IMR-90 (cell line): ENCODE data around the gene TSC22D3. TPM values are rescaled to one million over a fixed set of nuclear protein-coding genes. Genes with fewer than 3 reads are reported as not detected.
A peak's percentile ranks its signal among the peaks of the same experiment; 100 is the strongest.

Source experiments
- ATAC-seq: fragments of 200-7000 bp; cut with Tn5 transposase; 2 replicates; pipeline ENCODE4 v1.9.1; 2020; ENCODE audit warnings: low read depth, mild to moderate bottlenecking, moderate library complexity
- BruUV-seq: library from RNA; stranded (reverse); fragments of 400-500 nt; replicated peaks from 2 replicates; lab custom pipeline; 2021; lab: Mats Ljungman, UMichigan
- CTCF ChIA-PET: fragments of 300-600 bp; formaldehyde crosslinking; extraction: SDS; loops from one replicate; lab custom pipeline; 2021; ENCODE audit warnings: antibody characterized with exemption; lab: Yijun Ruan, JAX
- POLR2A ChIA-PET: fragments of 300-600 bp; sonication (Branson Sonifier 250); formaldehyde crosslinking; loops from one replicate; lab custom pipeline; 2022; ENCODE audit warnings: antibody characterized with exemption; ENCODE audit not compliant: unreplicated experiment; lab: Charles Lee
- DNase-seq: peaks from one replicate; pipeline ENCODE4 v3.0.0; 2013
- H2AFZ ChIP-seq: replicated peaks from 2 replicates; pipeline ENCODE3; 2013; ENCODE audit warnings: low read length, mild to moderate bottlenecking; ENCODE audit not compliant: poor library complexity
- H2AK5ac ChIP-seq: 2 replicates; pipeline ENCODE4 v1.6.1; 2013; ENCODE audit warnings: low read depth, low read length, inconsistent platforms
- H2AK9ac ChIP-seq: replicated peaks from 2 replicates; pipeline ENCODE3; 2013; ENCODE audit warnings: mild to moderate bottlenecking, low read depth, low read length, moderate library complexity; ENCODE audit not compliant: poor library complexity
- H2BK120ac ChIP-seq: 2 replicates; pipeline ENCODE4 v1.6.1; 2013; ENCODE audit warnings: low read depth, low read length, inconsistent platforms
- H2BK15ac ChIP-seq: 3 replicates; pipeline ENCODE4 v1.6.1; 2013; ENCODE audit warnings: low read depth, low read length, inconsistent platforms
- H2BK20ac ChIP-seq: 2 replicates; pipeline ENCODE4 v1.6.1; 2013; ENCODE audit warnings: low read depth, mild to moderate bottlenecking, inconsistent platforms, low read length, moderate library complexity
- H2BK5ac ChIP-seq: 2 replicates; pipeline ENCODE4 v1.6.1; 2013; ENCODE audit warnings: mild to moderate bottlenecking, low read depth, low read length, inconsistent platforms; ENCODE audit not compliant: poor library complexity, severe bottlenecking
- H3K14ac ChIP-seq: replicated peaks from 2 replicates; pipeline ENCODE4 v1.6.1; 2013; ENCODE audit warnings: low read depth, low read length, inconsistent platforms
- H3K18ac ChIP-seq: 2 replicates; pipeline ENCODE4 v1.6.1; 2013; ENCODE audit warnings: low read depth, low read length, control low read depth
- H3K23ac ChIP-seq: 2 replicates; pipeline ENCODE4 v1.6.1; 2013; ENCODE audit warnings: low read depth, low read length, inconsistent platforms
- H3K27ac ChIP-seq: 2 replicates; pipeline ENCODE4 v1.5.1; 2013; ENCODE audit warnings: mild to moderate bottlenecking, control low read depth, low read length; ENCODE audit not compliant: insufficient read depth
- H3K27me3 ChIP-seq: 2 replicates; pipeline ENCODE4 v1.6.1; 2013; ENCODE audit warnings: low read length; ENCODE audit not compliant: control insufficient read depth, insufficient read depth
- H3K36me3 ChIP-seq: 2 replicates; pipeline ENCODE4 v1.6.1; 2013; ENCODE audit warnings: low read length, mixed read lengths; ENCODE audit not compliant: control insufficient read depth, insufficient read depth
- H3K4ac ChIP-seq: 2 replicates; pipeline ENCODE4 v1.6.1; 2013; ENCODE audit warnings: low read depth, low read length, inconsistent platforms
- H3K4me1 ChIP-seq: 2 replicates; pipeline ENCODE4 v1.6.1; 2013; ENCODE audit warnings: low read length, mixed read lengths; ENCODE audit not compliant: control insufficient read depth, insufficient read depth
- H3K4me2 ChIP-seq: 2 replicates; pipeline ENCODE4 v1.6.1; 2013; ENCODE audit warnings: low read depth, mild to moderate bottlenecking, control low read depth, low read length, moderate library complexity
- H3K4me3 ChIP-seq: 2 replicates; pipeline ENCODE4 v1.5.1; 2013; ENCODE audit warnings: low read depth, mild to moderate bottlenecking, control low read depth, low read length, moderate library complexity; ENCODE audit not compliant: insufficient read depth
- H3K56ac ChIP-seq: 2 replicates; pipeline ENCODE4 v1.6.1; 2013; ENCODE audit warnings: low read length, inconsistent platforms; ENCODE audit not compliant: insufficient read depth; ENCODE audit errors: extremely low read depth
- H3K79me1 ChIP-seq, 2 experiments: 2 replicates each; pipeline ENCODE4 v1.6.1; 2013; ENCODE audit warnings: low read length in 2 of 2, inconsistent platforms in 1 of 2, low read depth in 1 of 2
- H3K9ac ChIP-seq: 2 replicates; pipeline ENCODE4 v1.6.1; 2013; ENCODE audit warnings: low read depth, low read length, control low read depth
- H3K9me1 ChIP-seq: 2 replicates; pipeline ENCODE4 v1.6.1; 2013; ENCODE audit warnings: low read length, inconsistent platforms; ENCODE audit not compliant: insufficient read depth
- H3K9me3 ChIP-seq: 2 replicates; pipeline ENCODE4 v1.6.1; 2013; ENCODE audit warnings: low read length; ENCODE audit not compliant: control insufficient read depth, insufficient read depth
- H4K20me1 ChIP-seq: 2 replicates; pipeline ENCODE4 v1.6.1; 2013; ENCODE audit warnings: low read length, inconsistent platforms; ENCODE audit not compliant: insufficient read depth
- H4K5ac ChIP-seq: 2 replicates; pipeline ENCODE4 v1.6.1; 2013; ENCODE audit warnings: mild to moderate bottlenecking, low read depth, low read length, control low read depth
- H4K8ac ChIP-seq, 2 experiments: 2 replicates each; pipeline ENCODE4 v1.6.1; 2013; ENCODE audit warnings: low read depth in 2 of 2, low read length in 2 of 2, control low read depth in 1 of 2, inconsistent platforms in 1 of 2
- H4K91ac ChIP-seq: 2 replicates; pipeline ENCODE4 v1.6.1; 2013; ENCODE audit warnings: low read depth, low read length, inconsistent platforms; ENCODE audit not compliant: insufficient read depth
- POLR2A ChIP-seq: IDR thresholded peaks from 2 replicates; pipeline ENCODE4 v1.6.1; 2012; ENCODE audit warnings: mild to moderate bottlenecking, low read depth, low read length
- WGBS, 2 experiments: methylation state at CpG; one replicate each; pipeline versions ENCODE4 v1.1.5 to v1.1.7; 2013; ENCODE audit warnings: missing lambda C conversion rate in 2 of 2; ENCODE audit not compliant: insufficient read length in 1 of 2; ENCODE audit errors: extremely low coverage in 2 of 2; 5-methylcytosine and 5-hydroxymethylcytosine counted together
- dilution Hi-C: fragments of 300-500 bp; cut with HindIII; formaldehyde crosslinking; loops from one replicate; pipeline ENCODE4 v1.14.3; 2018; ENCODE audit warnings: low sequenced_read_pairs; ENCODE audit not compliant: unreplicated experiment
- in situ Hi-C: fragments of 300-500 bp; cut with MboI; formaldehyde crosslinking; loops from 3 replicates; pipeline ENCODE4 v1.14.3; 2019; ENCODE audit warnings: low sequenced_read_pairs, inconsistent platforms, mixed read lengths
- intact Hi-C: fragments of 100-400 bp; cut with micrococcal nuclease; formaldehyde crosslinking; loops from 2 replicates; pipeline ENCODE4 v1.10.0; 2022
- polyA plus RNA-seq, 3 experiments: library from polyadenylated mRNA; depleted of rRNA; stranded (reverse); fragments of >200 nt; gene quantifications; 2 replicates each; pipeline ENCODE4 v1.2.3, GENCODE V29; 2012; ENCODE audit warnings: low replicate concordance in 1 of 3
- total RNA-seq: library from RNA; depleted of rRNA; stranded (reverse); fragments of >200 nt; gene quantifications from 2 replicates; pipeline ENCODE4 v1.2.3, GENCODE V29; 2012
- TF ChIP-seq, protein P1 (sequence below): fragments of 150-350 bp; IDR thresholded peaks from 2 replicates; pipeline ENCODE4 v1.6.1; 2017; ENCODE audit warnings: mild to moderate bottlenecking, antibody characterized with exemption, low read length, low read depth
- TF ChIP-seq, protein P2 (sequence below): fragments of 150-350 bp; IDR thresholded peaks from 2 replicates; pipeline ENCODE4 v1.6.1; 2016; ENCODE audit warnings: low read depth, mild to moderate bottlenecking, low read length, moderate library complexity, borderline replicate concordance
- TF ChIP-seq, protein P3 (sequence below): conservative IDR thresholded peaks from 2 replicates; pipeline ENCODE4 v1.5.1; 2012; ENCODE audit warnings: mild to moderate bottlenecking, low read depth, low read length, improper control_type of control experiment

TSC22D3 gene
- total and polyA plus RNA-seq, 2 of the 4 experiments (the other 2 are of a cell fraction) = 9.9 to 14.0 TPM

DNA sequence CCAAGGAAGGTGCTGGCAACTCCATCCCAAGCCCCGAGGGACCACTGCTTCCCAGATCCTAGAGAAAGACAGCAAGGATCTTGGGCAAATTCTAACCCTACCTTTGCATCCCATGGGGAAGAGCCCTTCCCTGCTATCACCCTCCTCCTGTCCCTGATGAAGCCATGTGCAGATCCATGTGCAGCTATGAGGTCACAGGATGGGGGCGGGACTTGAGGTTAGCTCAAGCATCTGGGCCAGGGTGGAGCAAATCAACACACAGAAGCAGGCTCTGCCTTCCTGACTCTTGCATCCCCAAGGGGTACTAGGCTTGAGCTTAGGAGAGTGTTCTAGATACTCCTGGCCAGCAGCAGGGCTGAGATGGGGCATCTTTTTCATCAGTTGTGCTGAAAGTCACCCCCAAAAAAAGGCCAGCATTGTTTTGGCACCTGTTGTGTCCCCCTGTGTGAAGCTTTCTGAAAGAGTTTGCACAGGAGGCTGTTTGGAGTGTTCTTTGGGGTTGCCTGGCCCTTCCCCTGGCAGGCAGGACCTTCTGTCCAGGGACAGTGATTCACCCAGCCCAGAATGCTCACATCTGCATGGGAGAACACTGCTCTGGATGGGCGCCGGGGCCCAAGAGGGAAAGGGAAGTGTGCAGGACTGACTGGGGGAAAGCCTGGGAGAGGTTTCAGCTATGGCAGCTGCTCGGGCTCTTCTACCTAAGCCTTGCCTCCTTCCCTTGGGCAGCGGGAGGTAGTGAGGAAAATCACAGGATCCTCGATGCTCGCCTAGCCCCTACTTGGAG is 96.4 kb downstream of the TSC22D3 start:
- TF ChIP-seq, protein P1, sequence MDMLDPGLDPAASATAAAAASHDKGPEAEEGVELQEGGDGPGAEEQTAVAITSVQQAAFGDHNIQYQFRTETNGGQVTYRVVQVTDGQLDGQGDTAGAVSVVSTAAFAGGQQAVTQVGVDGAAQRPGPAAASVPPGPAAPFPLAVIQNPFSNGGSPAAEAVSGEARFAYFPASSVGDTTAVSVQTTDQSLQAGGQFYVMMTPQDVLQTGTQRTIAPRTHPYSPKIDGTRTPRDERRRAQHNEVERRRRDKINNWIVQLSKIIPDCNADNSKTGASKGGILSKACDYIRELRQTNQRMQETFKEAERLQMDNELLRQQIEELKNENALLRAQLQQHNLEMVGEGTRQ = no peak
- TF ChIP-seq, protein P2, sequence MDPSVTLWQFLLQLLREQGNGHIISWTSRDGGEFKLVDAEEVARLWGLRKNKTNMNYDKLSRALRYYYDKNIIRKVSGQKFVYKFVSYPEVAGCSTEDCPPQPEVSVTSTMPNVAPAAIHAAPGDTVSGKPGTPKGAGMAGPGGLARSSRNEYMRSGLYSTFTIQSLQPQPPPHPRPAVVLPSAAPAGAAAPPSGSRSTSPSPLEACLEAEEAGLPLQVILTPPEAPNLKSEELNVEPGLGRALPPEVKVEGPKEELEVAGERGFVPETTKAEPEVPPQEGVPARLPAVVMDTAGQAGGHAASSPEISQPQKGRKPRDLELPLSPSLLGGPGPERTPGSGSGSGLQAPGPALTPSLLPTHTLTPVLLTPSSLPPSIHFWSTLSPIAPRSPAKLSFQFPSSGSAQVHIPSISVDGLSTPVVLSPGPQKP = no peak
- TF ChIP-seq, protein P3, sequence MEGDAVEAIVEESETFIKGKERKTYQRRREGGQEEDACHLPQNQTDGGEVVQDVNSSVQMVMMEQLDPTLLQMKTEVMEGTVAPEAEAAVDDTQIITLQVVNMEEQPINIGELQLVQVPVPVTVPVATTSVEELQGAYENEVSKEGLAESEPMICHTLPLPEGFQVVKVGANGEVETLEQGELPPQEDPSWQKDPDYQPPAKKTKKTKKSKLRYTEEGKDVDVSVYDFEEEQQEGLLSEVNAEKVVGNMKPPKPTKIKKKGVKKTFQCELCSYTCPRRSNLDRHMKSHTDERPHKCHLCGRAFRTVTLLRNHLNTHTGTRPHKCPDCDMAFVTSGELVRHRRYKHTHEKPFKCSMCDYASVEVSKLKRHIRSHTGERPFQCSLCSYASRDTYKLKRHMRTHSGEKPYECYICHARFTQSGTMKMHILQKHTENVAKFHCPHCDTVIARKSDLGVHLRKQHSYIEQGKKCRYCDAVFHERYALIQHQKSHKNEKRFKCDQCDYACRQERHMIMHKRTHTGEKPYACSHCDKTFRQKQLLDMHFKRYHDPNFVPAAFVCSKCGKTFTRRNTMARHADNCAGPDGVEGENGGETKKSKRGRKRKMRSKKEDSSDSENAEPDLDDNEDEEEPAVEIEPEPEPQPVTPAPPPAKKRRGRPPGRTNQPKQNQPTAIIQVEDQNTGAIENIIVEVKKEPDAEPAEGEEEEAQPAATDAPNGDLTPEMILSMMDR = no peak
- TF ChIP-seq POLR2A = no peak
- H3K18ac ChIP-seq = no peak overlapping the region
- H3K4me3 ChIP-seq = no peak overlapping the region
- H3K27ac ChIP-seq = no peak overlapping the region
- no peak overlapping the region for H3K4ac ChIP-seq
- H3K4me2 ChIP-seq = no peak overlapping the region
- H2AK5ac ChIP-seq = no peak overlapping the region
- peak; percentile 71 for DNase-seq
- no peak overlapping the region for H3K23ac ChIP-seq
- peaks cover 23% of the 10 kb centered on the region for H3K27me3 ChIP-seq
- dilution Hi-C loops = no loop called here
- no CpG with 5 or more reads among the region's 8 CpGs for WGBS, 2 experiments
- no peaks in the 10 kb centered on the region for H3K79me1 ChIP-seq
- no peak overlapping the region for H4K8ac ChIP-seq
- H2BK120ac ChIP-seq = no peak overlapping the region; the same call in 1 of the 2 replicates
- H4K91ac ChIP-seq = no peak overlapping the region
- no peak overlapping the region for H2BK20ac ChIP-seq
- no peak overlapping the region for H2BK15ac ChIP-seq
- H3K9ac ChIP-seq = no peak overlapping the region
- in situ Hi-C loops = loop anchor here (5.0 kb wide), 1 partner anchor 38 kb away; no protein-coding TSS in a partner anchor
- no peaks in the 10 kb centered on the region for H3K9me3 ChIP-seq
- intact Hi-C loops = loop anchor here (5.0 kb wide), 1 partner anchor 98 kb away; the partner anchor contains the start of genes NCBP2L and TSC22D3
- no peak overlapping the region for H2AK9ac ChIP-seq
- no peak overlapping the region for H4K5ac ChIP-seq
- H2BK5ac ChIP-seq = no peak overlapping the region
- peak overlapping the region; percentile 19 for H2AFZ ChIP-seq
- CTCF ChIA-PET = no interaction called here
- no TSS peak for BruUV-seq
- no peak for ATAC-seq
- H3K14ac ChIP-seq = no peak overlapping the region
- no peak overlapping the region for H3K56ac ChIP-seq
- POLR2A ChIA-PET = no interaction called here
- no peaks in the 10 kb centered on the region for H3K4me1 ChIP-seq
- no peaks in the 10 kb centered on the region for H3K9me1 ChIP-seq
- no peaks in the 10 kb centered on the region for H3K36me3 ChIP-seq
- H4K20me1 ChIP-seq = no peaks in the 10 kb centered on the region
